A673 (cell line): ENCODE measurements around the gene CLSTN2. TPM values are rescaled to one million over a fixed set of nuclear protein-coding genes. Genes with fewer than 3 reads are reported as not detected.

ENCODE experiments used
- BruUV-seq: library from RNA; stranded (reverse); fragments of 400-500 nt; replicated peaks from 2 replicates; lab custom pipeline; 2021; lab: Mats Ljungman, UMichigan
- CTCF ChIA-PET: fragments of 300-600 bp; sonication (Branson Sonifier 250); formaldehyde crosslinking; loops from one replicate; lab custom pipeline; 2022; ENCODE audit warnings: antibody characterized with exemption; lab: Charles Lee
- POLR2A ChIA-PET: fragments of 300-600 bp; sonication (Branson Sonifier 250); formaldehyde crosslinking; loops from one replicate; lab custom pipeline; 2022; ENCODE audit warnings: antibody characterized with exemption; ENCODE audit not compliant: low non-redundant PET; lab: Charles Lee
- DNase-seq: peaks from one replicate; pipeline ENCODE4 v3.0.0-alpha.2; 2015; ENCODE audit warnings: low spot score
- H3K27ac ChIP-seq: fragments of 200-600 bp; sonication (generic); 2 replicates; pipeline ENCODE4 v1.5.1; 2016; ENCODE audit warnings: mixed run types, low read depth, mild to moderate bottlenecking, mixed read lengths, antibody characterized with exemption, low read length; ENCODE audit not compliant: poor library complexity, severe bottlenecking
- H3K27me3 ChIP-seq: fragments of 200-600 bp; sonication (generic); replicated peaks from 2 replicates; pipeline ENCODE4 v1.6.1; 2017; ENCODE audit warnings: mixed run types, low read depth, mild to moderate bottlenecking, mixed read lengths, antibody characterized with exemption, low read length; ENCODE audit not compliant: insufficient read depth, poor library complexity
- H3K36me3 ChIP-seq: fragments of 200-600 bp; sonication (generic); 2 replicates; pipeline ENCODE4 v1.6.1; 2016; ENCODE audit warnings: mixed run types, mild to moderate bottlenecking, mixed read lengths, antibody characterized with exemption, low read length; ENCODE audit not compliant: insufficient read depth, poor library complexity, severe bottlenecking
- H3K4me1 ChIP-seq: fragments of 200-600 bp; sonication (generic); 2 replicates; pipeline ENCODE4 v1.6.1; 2017; ENCODE audit warnings: mixed run types, mild to moderate bottlenecking, mixed read lengths, antibody characterized with exemption, low read length; ENCODE audit not compliant: insufficient read depth, poor library complexity, severe bottlenecking
- H3K4me3 ChIP-seq: fragments of 200-600 bp; sonication (generic); 2 replicates; pipeline ENCODE4 v1.5.1; 2016; ENCODE audit warnings: low read depth, mixed run types, mild to moderate bottlenecking, mixed read lengths, low read length; ENCODE audit not compliant: poor library complexity, severe bottlenecking
- H3K9me3 ChIP-seq: fragments of 200-600 bp; sonication (generic); 2 replicates; pipeline ENCODE4 v1.6.1; 2016; ENCODE audit warnings: mixed run types, low read depth, mild to moderate bottlenecking, mixed read lengths, antibody characterized with exemption, low read length; ENCODE audit not compliant: poor library complexity, severe bottlenecking
- EZH2 ChIP-seq: fragments of 200-600 bp; sonication (generic); IDR thresholded peaks from 2 replicates; pipeline ENCODE4 v1.6.1; 2017; ENCODE audit warnings: borderline replicate concordance, low read depth, mild to moderate bottlenecking, mixed read lengths, antibody characterized with exemption, low read length; ENCODE audit not compliant: poor library complexity, severe bottlenecking
- intact Hi-C: fragments of 100-400 bp; cut with micrococcal nuclease; formaldehyde crosslinking; loops from one replicate; pipeline ENCODE4 v1.10.0; 2022; ENCODE audit not compliant: unreplicated experiment
- total RNA-seq: library from RNA; stranded (reverse); gene quantifications from 2 replicates; pipeline ENCODE4 v1.2.3, GENCODE V29; 2021
- TF ChIP-seq, protein P1 (sequence below): fragments of 300-800, 200-600 bp; sonication (generic); conservative IDR thresholded peaks from 2 replicates; pipeline ENCODE4 v1.5.1; 2017; ENCODE audit warnings: low read depth, mild to moderate bottlenecking, antibody characterized with exemption, low read length, moderate library complexity, mixed read lengths

Gene CLSTN2
- total RNA-seq, 1 experiment from 2014 or later = 50.7 TPM

DNA sequence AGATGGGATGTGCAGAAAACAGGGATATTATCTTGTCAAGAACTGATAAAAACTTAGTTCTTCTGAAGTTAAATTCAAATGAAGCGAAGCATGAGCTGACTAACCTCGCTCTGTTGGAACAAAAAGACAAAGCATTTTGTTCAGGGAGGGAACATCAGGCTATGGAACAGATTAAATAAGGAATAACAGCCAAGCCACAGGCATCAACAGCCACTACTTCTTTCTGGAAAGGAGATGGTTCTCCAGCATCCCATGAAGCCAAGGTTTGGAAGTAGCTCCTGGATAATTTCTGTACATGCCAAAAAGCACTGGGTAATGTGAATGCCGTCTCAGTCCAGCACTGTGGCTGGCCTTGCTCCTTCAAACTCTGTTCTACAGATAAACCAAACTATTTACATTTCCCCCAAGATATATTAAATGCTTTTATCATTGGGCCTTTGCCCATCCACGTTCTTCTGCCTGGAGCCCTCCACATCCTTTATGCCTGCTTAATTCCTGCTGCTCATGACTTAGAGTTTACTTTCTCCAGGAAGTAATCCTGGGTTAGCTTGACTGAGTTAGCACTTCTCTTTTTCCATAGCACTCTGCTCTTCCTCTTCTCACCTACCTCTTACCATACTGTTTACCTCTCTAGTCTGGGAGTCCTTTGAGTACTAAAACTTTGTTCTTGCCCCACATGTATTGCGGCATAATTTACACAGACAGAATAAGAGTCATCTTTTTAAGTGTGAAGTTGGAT is 232.0 kb downstream of the CLSTN2 start:
- H3K27me3 ChIP-seq = no peaks in the 10 kb centered on the region
- CTCF ChIA-PET = no interaction called here
- no peak for DNase-seq
- H3K9me3 ChIP-seq = no peaks in the 10 kb centered on the region
- H3K27ac ChIP-seq = no peak overlapping the region
- POLR2A ChIA-PET = no interaction called here
- no TSS peak for BruUV-seq
- H3K4me3 ChIP-seq = no peak overlapping the region
- no peaks in the 10 kb centered on the region for H3K36me3 ChIP-seq
- TF ChIP-seq EZH2 = no peak
- TF ChIP-seq, protein P1, sequence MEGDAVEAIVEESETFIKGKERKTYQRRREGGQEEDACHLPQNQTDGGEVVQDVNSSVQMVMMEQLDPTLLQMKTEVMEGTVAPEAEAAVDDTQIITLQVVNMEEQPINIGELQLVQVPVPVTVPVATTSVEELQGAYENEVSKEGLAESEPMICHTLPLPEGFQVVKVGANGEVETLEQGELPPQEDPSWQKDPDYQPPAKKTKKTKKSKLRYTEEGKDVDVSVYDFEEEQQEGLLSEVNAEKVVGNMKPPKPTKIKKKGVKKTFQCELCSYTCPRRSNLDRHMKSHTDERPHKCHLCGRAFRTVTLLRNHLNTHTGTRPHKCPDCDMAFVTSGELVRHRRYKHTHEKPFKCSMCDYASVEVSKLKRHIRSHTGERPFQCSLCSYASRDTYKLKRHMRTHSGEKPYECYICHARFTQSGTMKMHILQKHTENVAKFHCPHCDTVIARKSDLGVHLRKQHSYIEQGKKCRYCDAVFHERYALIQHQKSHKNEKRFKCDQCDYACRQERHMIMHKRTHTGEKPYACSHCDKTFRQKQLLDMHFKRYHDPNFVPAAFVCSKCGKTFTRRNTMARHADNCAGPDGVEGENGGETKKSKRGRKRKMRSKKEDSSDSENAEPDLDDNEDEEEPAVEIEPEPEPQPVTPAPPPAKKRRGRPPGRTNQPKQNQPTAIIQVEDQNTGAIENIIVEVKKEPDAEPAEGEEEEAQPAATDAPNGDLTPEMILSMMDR = no peak
- intact Hi-C loops = no loop called here
- H3K4me1 ChIP-seq = no peaks in the 10 kb centered on the region

DNA sequence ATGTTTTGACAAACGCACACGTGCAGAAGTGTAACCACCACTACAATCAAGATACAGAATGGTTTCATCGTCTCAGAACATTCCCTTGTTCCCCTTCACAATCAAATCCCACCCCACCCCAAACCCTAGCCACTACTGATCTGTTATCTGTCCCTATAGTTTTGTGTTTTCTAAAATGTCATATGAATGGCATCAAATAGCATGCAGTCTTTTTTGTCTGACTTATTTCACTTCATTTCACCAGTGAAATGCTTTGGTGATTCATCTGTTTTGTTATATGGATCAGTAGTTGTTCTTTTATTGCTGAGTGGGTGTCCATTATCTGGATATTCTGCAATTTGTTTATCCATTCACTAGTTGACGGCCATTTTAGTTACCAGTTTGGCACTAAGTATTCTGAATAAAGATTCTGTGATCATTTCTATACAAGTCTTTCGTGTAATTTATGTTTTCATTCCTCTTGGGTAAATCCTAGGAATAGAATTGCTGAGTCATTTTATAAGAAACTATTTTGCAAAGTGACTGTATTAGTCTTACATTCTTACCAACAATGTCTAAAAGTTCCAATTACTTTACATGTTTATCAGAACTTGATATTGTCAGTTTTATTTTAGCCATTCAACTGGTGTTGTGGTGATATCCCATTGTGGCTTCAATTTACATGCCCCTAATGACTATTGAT is 232.8 kb downstream of the CLSTN2 start:
- Histone ChIP-seq H3K9me3 (no peaks in the 10 kb centered on the region), H3K36me3 (no peaks in the 10 kb centered on the region), H3K27me3 (no peaks in the 10 kb centered on the region), H3K4me3 (no peak overlapping the region), H3K4me1 (no peaks in the 10 kb centered on the region), H3K27ac (no peak overlapping the region)
- no TSS peak for BruUV-seq
- TF ChIP-seq EZH2 = no peak
- TF ChIP-seq, protein P1 = no peak
- POLR2A ChIA-PET = no interaction called here
- intact Hi-C loops = no loop called here
- CTCF ChIA-PET = no interaction called here
- no peak for DNase-seq

GRCh38 chr3:140170612-140171011 is 235.6 kb downstream of the CLSTN2 start:
- no peak for TF ChIP-seq EZH2
- TF ChIP-seq, protein P1 = no peak
- no peaks in the 10 kb centered on the region for H3K9me3 ChIP-seq
- BruUV-seq = no TSS peak
- H3K4me1 ChIP-seq = no peaks in the 10 kb centered on the region
- intact Hi-C loops = no loop called here
- H3K4me3 ChIP-seq = no peak overlapping the region
- H3K36me3 ChIP-seq = no peaks in the 10 kb centered on the region
- ChIA-PET POLR2A (no interaction called here), CTCF (no interaction called here)
- H3K27me3 ChIP-seq = no peaks in the 10 kb centered on the region
- H3K27ac ChIP-seq = no peak overlapping the region
- DNase-seq = no peak
